HepG2 (cell line): ENCODE results near the gene ACSS1. TPM values are rescaled to one million over a fixed set of nuclear protein-coding genes. Genes with fewer than 3 reads are reported as not detected.

Source experiments
- ATAC-seq: fragments of 200-7000 bp; cut with Tn5 transposase; 3 replicates; pipeline ENCODE4 v1.9.1; 2020; ENCODE audit warnings: mild to moderate bottlenecking, moderate library complexity
- BruUV-seq: library from RNA; stranded (reverse); fragments of 400-500 nt; replicated peaks from 2 replicates; lab custom pipeline; 2021; lab: Mats Ljungman, UMichigan
- CTCF ChIA-PET: fragments of 300-600 bp; formaldehyde crosslinking; extraction: SDS; loops from one replicate; lab custom pipeline; 2021; ENCODE audit warnings: low total read pairs, inconsistent platforms, low intra/inter-chr PET ratio; lab: Yijun Ruan, JAX
- POLR2A ChIA-PET: fragments of 350-600 bp; sonication (Branson Sonifier 250); formaldehyde crosslinking; loops from one replicate; lab custom pipeline; 2020; ENCODE audit warnings: antibody characterized with exemption, inconsistent platforms; lab: Yijun Ruan, JAX
- DNase-seq: peaks from one replicate; pipeline ENCODE4 v3.0.0-alpha.2; 2015; ENCODE audit warnings: low spot score
- FAIRE-seq: peaks from 3 replicates; lab custom pipeline; 2011; peaks lifted over from hg19 to GRCh38; lab: Jason Lieb, UNC
- H2AFZ ChIP-seq: one replicate; pipeline ENCODE4 v1.6.1; 2011; ENCODE audit warnings: low read length, inconsistent platforms
- H3K27ac ChIP-seq: fragments of 300-600 bp; 3 replicates; pipeline ENCODE4 v1.8.0; 2011; ENCODE audit warnings: mixed run types, mild to moderate bottlenecking, mixed read lengths, low read length, inconsistent platforms; ENCODE audit not compliant: insufficient read depth; ENCODE audit errors: extremely low read length
- H3K27me3 ChIP-seq, 2 experiments: fragments of 200-600 bp in 1 of 2; 2 replicates in 1 of 2; 3 replicates in 1 of 2; pipeline versions ENCODE4 v1.6.0 to v1.8.0; 2011; ENCODE audit warnings: low read length in 2 of 2, mild to moderate bottlenecking in 2 of 2, moderate library complexity in 2 of 2, inconsistent platforms in 1 of 2; ENCODE audit not compliant: insufficient read depth in 2 of 2, control insufficient read depth in 1 of 2
- H3K36me3 ChIP-seq, 2 experiments: fragments of 200-600 bp in 1 of 2; replicated peaks in 1 of 2; 2 replicates in 1 of 2; 3 replicates in 1 of 2; pipeline versions ENCODE4 v1.5.1 to v1.8.0; 2011; ENCODE audit warnings: low read length in 2 of 2, inconsistent platforms in 1 of 2; ENCODE audit not compliant: insufficient read depth in 2 of 2, control insufficient read depth in 1 of 2
- H3K4me1 ChIP-seq: 2 replicates; pipeline ENCODE4 v1.5.1; 2012; ENCODE audit warnings: low read length, inconsistent platforms; ENCODE audit not compliant: insufficient read depth
- H3K4me2 ChIP-seq: 2 replicates; pipeline ENCODE4 v1.6.0; 2011; ENCODE audit warnings: low read depth, low read length, inconsistent platforms
- H3K4me3 ChIP-seq, 3 experiments: fragments of 200-600 bp in 1 of 3; sonication (generic), shearing (Covaris generic) in 1 of 3; replicated peaks in 1 of 3; 2 replicates each; pipeline ENCODE4 v1.5.1; 2011 to 2016; ENCODE audit warnings: low read length in 3 of 3, inconsistent platforms in 2 of 3, low read depth in 2 of 3, mild to moderate bottlenecking in 2 of 3, control low read depth in 1 of 3, mixed read lengths in 1 of 3; ENCODE audit not compliant: insufficient read depth in 1 of 3
- H3K79me2 ChIP-seq: one replicate; pipeline ENCODE4 v1.6.1; 2011; ENCODE audit warnings: low read length, inconsistent platforms; ENCODE audit not compliant: insufficient read depth
- H3K9ac ChIP-seq: 2 replicates; pipeline ENCODE4 v1.6.0; 2011; ENCODE audit warnings: mild to moderate bottlenecking, low read depth, low read length, inconsistent platforms; ENCODE audit not compliant: insufficient read depth
- H3K9me3 ChIP-seq: 2 replicates; pipeline ENCODE4 v1.5.1; 2012; ENCODE audit warnings: mild to moderate bottlenecking, low read length
- H4K20me1 ChIP-seq: 2 replicates; pipeline ENCODE4 v1.6.0; 2011; ENCODE audit warnings: inconsistent platforms, mild to moderate bottlenecking, low read length, moderate library complexity; ENCODE audit not compliant: insufficient read depth
- CENPX ChIP-seq: sonication (generic); formaldehyde crosslinking; IDR thresholded peaks from 2 replicates; pipeline ENCODE4 v1.9.0; 2021; ENCODE audit warnings: mild to moderate bottlenecking, missing genetic modification reagents, moderate library complexity
- HES4 ChIP-seq: sonication (generic); formaldehyde crosslinking; IDR thresholded peaks from 2 replicates; pipeline ENCODE4 v1.9.0; 2021; ENCODE audit warnings: mild to moderate bottlenecking, missing genetic modification reagents, borderline replicate concordance
- HNF4A ChIP-seq: sonication (generic); formaldehyde crosslinking; IDR thresholded peaks from 2 replicates; pipeline ENCODE4 v1.4.0; 2020; ENCODE audit warnings: missing genetic modification reagents
- MEIS2 ChIP-seq: sonication (generic); formaldehyde crosslinking; IDR thresholded peaks from 2 replicates; pipeline ENCODE4 v1.9.0; 2021; ENCODE audit warnings: mild to moderate bottlenecking, missing genetic modification reagents
- NFATC3 ChIP-seq: sonication (generic); formaldehyde crosslinking; IDR thresholded peaks from 2 replicates; pipeline ENCODE4 v1.5.1; 2020; ENCODE audit warnings: mild to moderate bottlenecking, missing genetic modification reagents
- SRY ChIP-seq: sonication (generic); formaldehyde crosslinking; IDR thresholded peaks from 2 replicates; pipeline ENCODE4 v1.8.0; 2022; ENCODE audit warnings: mild to moderate bottlenecking, missing genetic modification reagents
- U2AF1 ChIP-seq: fragments of 200-400 bp; formaldehyde crosslinking; optimal IDR thresholded peaks from 2 replicates; pipeline ENCODE3; 2017; ENCODE audit warnings: mild to moderate bottlenecking, low read depth, low read length
- ZNF550 ChIP-seq: sonication (generic); formaldehyde crosslinking; IDR thresholded peaks from 2 replicates; pipeline ENCODE4 v1.4.0; 2020; ENCODE audit warnings: mild to moderate bottlenecking, missing genetic modification reagents, borderline replicate concordance
- ZNF629 ChIP-seq: sonication (generic); formaldehyde crosslinking; conservative IDR thresholded peaks from 2 replicates; pipeline ENCODE4 v1.5.0; 2020; ENCODE audit warnings: missing genetic modification reagents
- ZNF775 ChIP-seq: sonication (generic); formaldehyde crosslinking; IDR thresholded peaks from 2 replicates; pipeline ENCODE4 v1.4.0; 2020; ENCODE audit warnings: missing genetic modification reagents, mild to moderate bottlenecking, moderate library complexity, borderline replicate concordance
- ZNF839 ChIP-seq: sonication (generic); formaldehyde crosslinking; IDR thresholded peaks from 2 replicates; pipeline ENCODE4 v1.4.0; 2020; ENCODE audit warnings: missing genetic modification reagents, mild to moderate bottlenecking, borderline replicate concordance
- ZSCAN20 ChIP-seq: sonication (generic); formaldehyde crosslinking; IDR thresholded peaks from 2 replicates; pipeline ENCODE4 v1.4.0; 2020; ENCODE audit warnings: missing genetic modification reagents, mild to moderate bottlenecking, borderline replicate concordance
- WGBS: methylation state at CpG from one replicate; pipeline ENCODE4 v1.1.6; 2017; ENCODE audit warnings: low lambda C conversion rate; 5-methylcytosine and 5-hydroxymethylcytosine counted together
- in situ Hi-C: cut with HindIII; loops from 2 replicates; pipeline ENCODE4 v1.10.0; 2017; ENCODE audit warnings: low pct_unique_long_range_greater_than_20kb; ENCODE audit not compliant: extremely low pct_ligation_motif_present
- intact Hi-C: fragments of 100-400 bp; cut with micrococcal nuclease; formaldehyde crosslinking; loops from one replicate; pipeline ENCODE4 v1.10.0; 2022; ENCODE audit not compliant: unreplicated experiment
- polyA plus RNA-seq, 8 experiments: library from polyadenylated mRNA; depleted of rRNA in 3 of 8; stranded (reverse) in 7 of 8; unstranded in 1 of 8; fragments of >200 nt; fragmentation: Illumina TruSeq in 4 of 8; extraction: Trizol in 4 of 8; gene quantifications; 2 replicates each; pipeline versions ENCODE4 v1.2.1 to v1.2.3, GENCODE V29; 2011 to 2016; ENCODE audit warnings: low read depth in 4 of 8, missing spikeins in 1 of 8, mixed read lengths in 1 of 8; ENCODE audit not compliant: insufficient read depth in 1 of 8
- total RNA-seq, 5 experiments: library from RNA; depleted of rRNA; stranded (reverse); fragments of >200 nt; fragmentation: Illumina TruSeq; extraction: Trizol; gene quantifications; 2 replicates each; pipeline ENCODE4 v1.2.3, GENCODE V29; 2016; ENCODE audit warnings: low read depth in 1 of 5

The ACSS1 gene
- total and polyA plus RNA-seq, 2 of the 13 experiments (the other 11 are each of a cell fraction or from before 2014, with no cell fraction given), result 15.2 to 41.6 TPM

- DNase-seq, result no peak
- H3K9me3 ChIP-seq, result no peaks in the 10 kb centered on the region
- TF ChIP-seq ZNF629 (peak; percentile 89), MEIS2 (no peak), NFATC3 (CRISPR knock-in tag) (no peak)
- TF ChIP-seq, all 625 proteins: peak for 1
- Histone ChIP-seq H4K20me1 (no peaks in the 10 kb centered on the region; the same call in 1 of the 2 replicates), H3K4me1 (peaks cover 62% of the 10 kb centered on the region), H3K27ac (no peak overlapping the region), H3K79me2 (peaks cover 3% of the 10 kb centered on the region), H3K27me3 (peaks cover 0 to 2% of the 10 kb centered on the region in 2 experiments; a peak in 1 of 5 replicates), H2AFZ (no peak overlapping the region), H3K36me3 (no peaks in the 10 kb centered on the region; a peak in 1 of 5 replicates), H3K4me2 (no peak overlapping the region), H3K4me3 (no peak overlapping the region), H3K9ac (no peak overlapping the region)
- ATAC-seq, result no peak
- no peak for FAIRE-seq
- intact Hi-C loops, result no loop called here
- no TSS peak for BruUV-seq
- in situ Hi-C loops, result no loop called here
- ChIA-PET CTCF (no interaction called here), POLR2A (no interaction called here)
- WGBS, result 73% methylated on average over 15 of the region's 16 CpGs
Measured at GRCh38 chr20:25052255-25053194, 5.4 kb downstream of the ACSS1 start.

DNA sequence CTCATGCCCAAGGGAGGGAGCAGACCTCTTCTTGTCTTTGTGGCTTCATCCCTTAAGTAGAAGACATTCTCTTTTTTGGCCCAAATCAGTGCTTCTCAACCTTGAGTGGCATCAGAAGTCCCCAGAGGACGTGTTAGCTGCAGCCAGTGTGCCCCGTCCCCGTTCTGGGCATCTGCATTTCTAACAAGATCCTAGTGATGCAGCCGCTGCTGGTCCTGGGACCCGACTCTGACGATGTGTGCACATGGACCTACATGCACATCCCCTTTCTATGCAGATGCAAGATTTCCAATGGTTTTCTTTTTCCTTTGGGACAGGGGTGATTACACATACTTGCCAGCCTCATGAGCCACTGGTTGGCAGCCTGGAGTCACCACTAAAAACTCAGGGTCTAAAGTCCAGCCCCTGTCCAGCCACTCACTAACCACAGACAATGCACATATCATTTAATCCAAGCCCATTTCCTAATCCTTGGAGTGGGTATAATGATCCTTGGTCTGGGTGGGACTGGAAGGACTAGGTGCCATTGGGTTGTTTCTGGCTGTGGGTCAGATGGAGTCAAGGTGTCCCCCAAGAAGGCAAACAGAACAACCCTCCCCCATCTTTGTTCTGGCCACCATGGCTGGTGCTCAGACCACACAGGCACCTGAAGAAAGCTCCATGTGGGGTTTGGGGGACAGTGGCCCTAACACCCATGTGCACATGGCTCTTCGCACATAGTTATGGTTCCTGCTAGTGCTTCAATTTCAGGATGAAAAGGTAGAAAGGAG, 6.4 kb downstream of the ACSS1 start:
- no peak for DNase-seq
- in situ Hi-C loops (no loop called here), intact Hi-C loops (no loop called here)
- Histone ChIP-seq H3K36me3 (no peaks in the 10 kb centered on the region; a peak in 1 of 5 replicates), H3K27me3 (no peaks in the 10 kb centered on the region), H3K4me2 (no peak overlapping the region), H3K9me3 (no peaks in the 10 kb centered on the region), H3K9ac (no peak overlapping the region), H3K79me2 (peaks cover 3% of the 10 kb centered on the region), H2AFZ (no peak overlapping the region), H4K20me1 (no peaks in the 10 kb centered on the region; the same call in 1 of the 2 replicates), H3K4me3 (no peak overlapping the region), H3K27ac (no peak overlapping the region), H3K4me1 (peaks cover 57% of the 10 kb centered on the region)
- WGBS, result 85% methylated on average over 7 of the region's 7 CpGs
- CTCF ChIA-PET, result no interaction called here
- POLR2A ChIA-PET, result interaction anchor here (1.5 kb wide), 1 partner anchor 19 kb away, joined by 3 read pairs; no protein-coding TSS in a partner anchor
- no peak for ATAC-seq
- BruUV-seq, result no TSS peak
- FAIRE-seq, result no peak
- TF ChIP-seq ZNF550 (no peak), SRY (CRISPR knock-in tag) (0 out of 2 replicates have a peak, but pooled peaks have one; percentile 41), HES4 (CRISPR knock-in tag) (0 out of 2 replicates have a peak, but pooled peaks have one; percentile 34), ZNF839 (CRISPR knock-in tag) (no peak), ZSCAN20 (CRISPR knock-in tag) (no peak), U2AF1 (no peak), CENPX (no peak), HNF4A (CRISPR knock-in tag) (peak; percentile 36; the same call in 1 of the 2 replicates), ZNF775 (no peak)
